ENCODE results near the gene GSS. TPM values are rescaled to one million over a fixed set of nuclear protein-coding genes. Genes with fewer than 3 reads are reported as not detected.

GSS gene
- total RNA-seq, 1 donor from 2014 or later: 63.9 TPM

GRCh38 chr20:34953960-34954359 is 1.6 kb downstream of the GSS start:
- H3K9ac ChIP-seq: no peak overlapping the region
- Mint-ChIP-seq H3K4me3 (peak overlapping the region; percentile 54), H3K27ac (no peak overlapping the region), H3K9me3 (no peaks in the 10 kb centered on the region), H3K27me3 (ENCODE audit: insufficient read depth, low read depth) (peaks cover 10% of the 10 kb centered on the region), H3K4me1 (peaks cover 46% of the 10 kb centered on the region), H3K36me3 (peaks cover 2% of the 10 kb centered on the region)
- TF ChIP-seq EZH2 (IDR thresholded peaks at IDR 0.05): no peak
- TF ChIP-seq EZH2phosphoT487 (IDR thresholded peaks at IDR 0.05): no peak
- no peak for TF ChIP-seq CTCF (IDR thresholded peaks at IDR 0.05)
- H3K27ac ChIP-seq: no peak overlapping the region
- no peaks in the 10 kb centered on the region for H3K36me3 ChIP-seq
- DNase-seq (ENCODE audit: low spot score): no peak
- H3K4me2 ChIP-seq: no peak overlapping the region
- H3K79me2 ChIP-seq (ENCODE audit: low read depth): peaks cover 11% of the 10 kb centered on the region
- no peaks in the 10 kb centered on the region for H3K27me3 ChIP-seq
- no peak overlapping the region for H3K4me3 ChIP-seq
- peaks cover 13% of the 10 kb centered on the region for H3K4me1 ChIP-seq
- no peaks in the 10 kb centered on the region for H3K9me3 ChIP-seq (ENCODE audit: low read depth)
- H2AFZ ChIP-seq (replicated peaks): no peak overlapping the region
- H3F3A ChIP-seq (ENCODE audit: low read depth): peaks cover 20% of the 10 kb centered on the region
- H4K20me1 ChIP-seq (ENCODE audit: low read depth): no peaks in the 10 kb centered on the region

GRCh38 chr20:34952671-34953070 is 2.9 kb downstream of the GSS start:
- Mint-ChIP-seq H3K9me3 (no peaks in the 10 kb centered on the region), H3K36me3 (peaks cover 2% of the 10 kb centered on the region), H3K27me3 (ENCODE audit: insufficient read depth, low read depth) (peaks cover 8% of the 10 kb centered on the region), H3K4me1 (peaks cover 46% of the 10 kb centered on the region), H3K27ac (no peak overlapping the region), H3K4me3 (no peak overlapping the region)
- DNase-seq (ENCODE audit: low spot score): no peak
- Histone ChIP-seq H3K27me3 (no peaks in the 10 kb centered on the region), H4K20me1 (ENCODE audit: low read depth) (no peaks in the 10 kb centered on the region), H3K4me2 (no peak overlapping the region), H2AFZ (replicated peaks) (no peak overlapping the region), H3K4me1 (peaks cover 13% of the 10 kb centered on the region), H3F3A (ENCODE audit: low read depth) (peaks cover 20% of the 10 kb centered on the region), H3K9ac (no peak overlapping the region), H3K27ac (no peak overlapping the region), H3K4me3 (no peak overlapping the region), H3K79me2 (ENCODE audit: low read depth) (peaks cover 11% of the 10 kb centered on the region), H3K9me3 (ENCODE audit: low read depth) (no peaks in the 10 kb centered on the region), H3K36me3 (no peaks in the 10 kb centered on the region)
- TF ChIP-seq EZH2phosphoT487 (IDR thresholded peaks at IDR 0.05): no peak
- no peak for TF ChIP-seq CTCF (IDR thresholded peaks at IDR 0.05)
- no peak for TF ChIP-seq EZH2 (IDR thresholded peaks at IDR 0.05)

GRCh38 chr20:34951652-34952051 is 4.0 kb downstream of the GSS start:
- Mint-ChIP-seq H3K4me1 (peaks cover 42% of the 10 kb centered on the region), H3K9me3 (no peaks in the 10 kb centered on the region), H3K36me3 (peaks cover 3% of the 10 kb centered on the region), H3K27ac (no peak overlapping the region), H3K4me3 (no peak overlapping the region), H3K27me3 (ENCODE audit: insufficient read depth, low read depth) (peaks cover 8% of the 10 kb centered on the region)
- Histone ChIP-seq H3K9me3 (ENCODE audit: low read depth) (no peaks in the 10 kb centered on the region), H3K9ac (no peak overlapping the region), H3K79me2 (ENCODE audit: low read depth) (peaks cover 11% of the 10 kb centered on the region), H3K4me2 (no peak overlapping the region), H3K4me3 (no peak overlapping the region), H3K4me1 (peaks cover 13% of the 10 kb centered on the region), H3K36me3 (no peaks in the 10 kb centered on the region), H3F3A (ENCODE audit: low read depth) (peaks cover 19% of the 10 kb centered on the region), H4K20me1 (ENCODE audit: low read depth) (no peaks in the 10 kb centered on the region), H2AFZ (replicated peaks) (no peak overlapping the region), H3K27me3 (no peaks in the 10 kb centered on the region), H3K27ac (no peak overlapping the region)
- no peak for DNase-seq (ENCODE audit: low spot score)
- TF ChIP-seq CTCF (IDR thresholded peaks at IDR 0.05) (no peak), EZH2phosphoT487 (IDR thresholded peaks at IDR 0.05) (no peak), EZH2 (IDR thresholded peaks at IDR 0.05) (no peak)

Data from neural progenitor cell (in vitro differentiated cells).